Activated CD8-positive, alpha-beta memory T cell treated with anti-CD3 and anti-CD28 coated beads, Interleukin-2, amount 50 U/mL, for 1 hour (primary cell): Measurements from ENCODE around the gene FBXO42.
"Not testable (repeated sequence)": the region's sequence is repeated elsewhere in the genome, so short reads cannot be mapped to it uniquely, and the experiment has no call there.

Source experiments
- DNase-seq: peaks from one replicate; pipeline ENCODE4 v3.0.0-alpha.2; 2020; ENCODE audit errors: extremely low read depth

FBXO42 gene

DNA sequence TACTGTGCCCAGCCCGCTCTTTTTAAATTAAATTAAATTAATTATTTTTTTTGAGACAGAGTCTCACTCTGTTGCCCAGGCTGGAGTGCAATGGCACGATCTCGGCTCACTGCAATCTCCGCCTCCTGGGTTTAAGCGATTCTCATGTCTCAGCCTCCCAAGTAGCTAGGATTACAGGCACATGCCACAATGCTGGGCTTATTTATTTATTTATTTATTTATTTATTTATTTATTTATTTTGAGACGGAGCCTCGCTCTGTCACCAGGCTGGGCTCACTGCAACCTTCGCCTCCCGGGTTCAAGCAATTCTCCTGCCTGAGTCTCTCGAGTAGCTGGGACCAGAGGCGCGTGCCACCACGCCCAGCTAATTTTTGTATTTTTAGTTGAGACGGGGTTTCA, 129.6 kb downstream of the FBXO42 start:
- not testable (repeated sequence) for DNase-seq

DNA sequence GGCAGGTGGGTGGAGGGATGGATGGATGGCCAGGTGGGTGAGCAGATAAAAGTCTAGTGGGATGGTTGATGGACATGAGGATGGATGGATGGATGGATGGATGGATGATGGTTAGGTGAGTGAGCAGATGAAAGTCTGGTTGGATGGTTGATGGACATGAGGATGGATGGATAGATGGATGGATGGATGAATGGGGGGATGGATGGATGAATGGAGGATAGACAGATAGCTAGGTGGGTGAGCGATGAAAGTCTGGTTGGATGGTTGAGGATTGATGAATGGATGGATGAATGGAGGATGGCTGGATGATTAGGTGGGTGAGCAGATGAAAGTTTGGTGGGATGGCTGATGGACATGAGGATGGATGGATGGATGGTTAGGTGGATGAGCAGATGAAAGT, 130.8 kb downstream of the FBXO42 start:
- no peak for DNase-seq

GRCh38 chr1:16219968-16220500, 132.2 kb downstream of the FBXO42 start:
- DNase-seq: no peak

- DNase-seq: no peak
These were observed 133.6 kb downstream of the FBXO42 start for GRCh38 chr1:16218674-16219071.

- DNase-seq: no peak
These were observed 134.1 kb downstream of the FBXO42 start for GRCh38 chr1:16218014-16218673.

DNA sequence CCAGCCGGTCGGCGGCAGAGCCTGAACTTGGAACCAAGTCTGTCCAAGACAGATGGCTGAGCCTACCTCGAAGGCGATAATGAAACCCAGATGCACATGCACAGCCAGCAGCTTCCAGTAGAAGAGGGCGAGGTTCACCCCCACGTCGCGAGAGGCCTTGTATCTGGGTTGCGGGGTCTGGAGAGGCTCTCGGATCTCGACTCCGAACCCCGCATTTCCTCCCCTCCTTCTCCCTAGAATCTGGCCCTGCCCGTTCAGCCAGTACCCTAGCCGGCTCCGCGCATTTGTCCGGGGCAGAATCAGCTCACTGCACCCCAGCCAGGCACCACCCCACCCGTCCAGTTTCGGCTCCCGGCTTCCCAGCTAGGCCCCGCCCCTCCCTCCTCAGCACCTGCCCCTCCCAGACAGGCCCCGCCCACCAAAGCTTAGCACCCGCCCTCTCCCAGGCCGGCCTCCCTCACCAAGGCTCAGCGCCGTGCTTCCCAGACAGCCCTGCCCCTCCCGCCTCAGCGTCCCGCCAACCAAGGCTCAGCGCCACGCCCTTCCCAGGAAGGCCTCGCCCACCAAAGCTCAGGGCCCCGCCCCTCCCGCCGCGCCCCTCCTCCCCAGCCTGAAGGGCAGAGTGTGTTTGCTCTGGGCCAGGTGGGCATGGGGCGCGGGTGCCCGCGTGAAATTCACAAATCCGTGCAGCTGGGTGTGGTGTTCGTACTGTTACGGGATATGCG, 135.1 kb downstream of the FBXO42 start:
- peak; percentile 84 for DNase-seq

- DNase-seq: peak; percentile 31
These were observed 136.2 kb downstream of the FBXO42 start for GRCh38 chr1:16215882-16216753.

GRCh38 chr1:16215240-16215639, 137.0 kb downstream of the FBXO42 start:
- DNase-seq: not testable (repeated sequence)

GRCh38 chr1:16213544-16213943, 138.7 kb downstream of the FBXO42 start:
- DNase-seq: not testable (repeated sequence)

DNA sequence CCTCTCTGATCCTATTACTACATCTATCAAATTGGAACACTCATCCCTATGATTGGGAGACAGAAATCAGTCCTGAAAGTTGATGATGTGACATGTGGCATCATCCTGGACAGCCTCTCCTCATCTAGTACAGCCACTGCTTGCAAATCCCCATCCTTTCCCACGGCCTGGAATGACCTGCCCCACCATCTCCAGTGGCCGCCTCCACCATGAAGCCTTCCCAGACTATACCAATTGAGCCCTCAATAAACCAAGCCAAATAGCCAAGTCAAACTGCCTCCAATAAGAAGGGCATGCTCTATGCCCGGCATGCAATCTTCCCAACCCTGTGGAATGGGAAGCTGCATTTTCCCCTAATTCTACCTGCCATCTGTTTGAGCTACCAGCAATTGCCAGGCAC, 139.3 kb downstream of the FBXO42 start:
- no peak for DNase-seq

GRCh38 chr1:16212251-16212961, 139.9 kb downstream of the FBXO42 start, which contains the start of gene ARHGEF19:
TSS of gene ARHGEF19 (minus strand) at chr1:16212652. CDS start at chr1:16209054, 3,598 bp downstream.
- no peak for DNase-seq

DNA sequence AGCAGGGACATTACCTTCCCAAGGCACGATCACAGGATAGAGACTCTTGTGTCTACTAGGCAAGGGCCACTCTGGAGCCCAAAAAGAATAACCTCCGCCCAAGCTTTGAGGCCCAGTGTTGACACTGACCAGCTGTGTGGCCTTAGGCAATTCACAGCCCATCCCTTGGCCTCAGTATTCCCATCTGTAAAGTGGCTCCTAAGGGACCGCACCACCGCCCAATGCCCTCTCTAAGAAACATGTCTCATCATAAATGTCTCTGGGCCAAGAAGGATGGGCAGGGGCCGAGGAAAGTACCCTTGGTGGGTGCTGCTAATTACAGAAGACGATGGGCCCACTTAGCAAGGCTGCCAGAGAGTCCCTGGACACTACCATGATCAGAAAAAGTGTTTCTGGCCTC, 140.5 kb downstream of the FBXO42 start:
- DNase-seq: no peak

GRCh38 chr1:16210581-16210980, 141.7 kb downstream of the FBXO42 start:
- no peak for DNase-seq

DNA sequence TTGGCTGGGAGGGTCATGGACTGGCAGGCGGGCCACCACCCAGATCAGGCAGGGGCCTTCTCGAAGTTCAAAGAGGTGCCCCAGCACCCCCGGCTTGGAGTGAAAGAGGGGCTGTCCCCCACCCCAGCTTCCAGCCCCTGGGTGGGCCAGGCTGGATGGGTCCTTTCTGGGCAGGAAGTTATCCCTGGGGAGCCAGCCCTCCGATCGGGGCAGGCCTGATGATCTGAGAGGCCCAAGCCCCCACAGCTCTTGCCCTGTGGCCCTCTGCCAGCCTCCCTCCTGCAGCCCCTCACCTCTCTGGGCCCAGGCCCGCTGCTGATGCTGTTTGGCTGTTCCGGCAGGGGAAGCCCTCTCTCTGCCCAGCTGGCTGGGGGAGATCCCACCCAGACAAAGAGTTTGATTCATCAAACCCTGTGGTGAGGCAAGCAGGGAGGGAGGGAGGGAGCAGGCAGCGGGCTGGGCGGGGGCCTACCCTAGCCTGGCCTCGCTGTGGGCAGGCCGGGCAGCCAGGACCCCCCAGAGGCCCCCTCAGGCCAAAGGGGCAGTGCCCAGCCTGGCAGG, 142.4 kb downstream of the FBXO42 start:
- DNase-seq: no peak

GRCh38 chr1:16209132-16209846, 143.0 kb downstream of the FBXO42 start:
- no peak for DNase-seq

DNA sequence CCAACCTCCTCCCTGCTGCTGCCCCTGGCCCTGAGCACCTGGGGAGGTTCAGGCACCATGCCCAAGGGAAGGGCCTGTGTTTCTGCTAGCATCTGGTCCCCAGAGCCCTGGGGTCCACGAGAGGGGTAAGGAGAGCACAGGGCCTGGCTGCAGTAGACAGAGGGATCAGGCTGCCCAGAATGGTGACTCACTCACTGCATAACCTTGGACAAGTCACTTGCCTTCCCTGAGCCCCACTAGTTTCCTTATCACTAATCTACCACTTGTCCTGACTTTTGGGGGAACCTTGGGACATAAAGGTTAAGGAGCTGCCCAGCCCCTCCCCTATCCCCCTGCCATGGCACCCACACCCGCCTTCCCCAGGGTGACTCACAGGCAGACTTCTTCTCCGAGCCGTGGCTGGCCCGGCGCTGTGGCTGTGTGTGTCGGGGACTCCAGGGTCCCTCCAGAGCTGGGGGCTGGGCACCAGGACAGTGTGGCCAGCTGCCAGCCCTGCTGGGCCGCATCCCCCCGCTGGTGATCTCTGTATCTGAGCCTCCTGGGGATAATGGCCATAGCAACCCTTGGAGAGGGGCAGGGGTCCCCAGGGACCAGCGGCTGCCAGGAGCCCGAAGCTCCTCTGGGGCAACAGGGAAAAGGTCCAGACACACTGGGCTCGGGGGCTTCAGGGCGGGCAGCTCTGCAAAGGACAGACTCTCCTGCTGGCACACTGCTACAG, 143.9 kb downstream of the FBXO42 start:
- DNase-seq: no peak

- no peak for DNase-seq
These were observed 144.7 kb downstream of the FBXO42 start for GRCh38 chr1:16207318-16208269.

DNA sequence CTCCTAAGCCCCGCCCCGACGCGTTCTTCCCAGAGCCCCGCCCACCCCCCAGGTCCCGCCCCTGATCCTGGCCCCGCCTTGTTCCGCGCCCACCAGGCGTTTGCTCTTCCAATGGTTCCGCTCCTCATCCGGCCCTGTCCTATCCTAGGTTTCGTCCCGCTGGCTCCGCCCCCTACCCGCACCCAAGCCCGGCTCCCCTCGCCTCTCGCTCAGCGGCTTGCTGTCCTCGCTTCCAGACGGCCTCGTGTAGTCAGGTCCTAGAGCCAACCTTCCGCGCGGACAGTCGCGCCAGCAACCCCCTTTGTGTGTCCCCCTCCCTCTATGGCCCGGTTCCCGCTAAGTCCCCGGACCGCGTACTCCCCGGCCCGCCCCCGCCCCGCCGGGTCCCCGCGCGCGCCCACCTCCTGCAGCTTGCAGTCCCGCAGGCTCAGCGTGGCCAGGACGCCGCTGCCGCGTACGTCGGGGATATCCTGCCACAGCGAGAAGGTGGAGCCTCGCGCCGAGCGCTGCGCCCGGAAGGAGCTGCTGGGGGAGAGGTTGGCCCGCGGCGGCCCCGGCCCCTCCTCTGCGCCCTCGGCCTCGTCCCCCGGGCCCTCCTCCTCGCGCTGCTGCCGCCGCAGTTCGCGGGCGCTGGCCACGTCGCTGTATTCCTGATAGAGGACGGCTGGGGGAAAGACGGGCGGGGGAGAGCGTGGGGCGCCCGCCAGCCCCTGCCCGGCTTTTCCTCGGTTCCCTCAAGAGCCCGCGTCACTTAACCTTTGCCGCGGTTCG, 145.5 kb downstream of the FBXO42 start:
- peak; percentile 84 for DNase-seq
